Ovary (tissue), 9 donors: ENCODE measurements around the gene NEURL2. TPM values are rescaled to one million over a fixed set of nuclear protein-coding genes. Genes with fewer than 3 reads are reported as not detected.

Experiments
- DNase-seq, 5 donors: peaks; one replicate each; pipeline ENCODE4 v3.0.0-alpha.2; 2019 to 2020
- H3K27ac ChIP-seq, 2 donors: fragments of 200-600 bp; one replicate each; pipeline versions ENCODE4 v1.5.1 to v1.8.0; 2019 to 2022
- H3K27me3 ChIP-seq: fragments of 200-600 bp; one replicate; pipeline ENCODE4 v1.8.0; 2022
- H3K36me3 ChIP-seq: fragments of 200-600 bp; sonication (generic); one replicate; pipeline ENCODE4 v1.5.1; 2019
- H3K4me1 ChIP-seq: one replicate; pipeline ENCODE4 v1.8.1; 2013; ENCODE audit warnings: mild to moderate bottlenecking, moderate library complexity; ENCODE audit not compliant: insufficient read depth
- H3K4me3 ChIP-seq: fragments of 200-600 bp; sonication (generic); one replicate; pipeline ENCODE4 v1.5.1; 2017
- H3K9me3 ChIP-seq, 2 donors: fragments of 200-600 bp in 1 of 2; sonication (generic) in 1 of 2; one replicate each; pipeline versions ENCODE4 v1.5.1 to v1.8.1; 2013 to 2019; ENCODE audit warnings: mild to moderate bottlenecking in 1 of 2, moderate library complexity in 1 of 2
- CTCF ChIP-seq, 3 donors: fragments of 450-650 bp in 2 of 3; fragments of 200-600 bp in 1 of 3; IDR thresholded peaks; one replicate each; pipeline versions ENCODE4 v1.5.1 to v1.8.0; 2016 to 2022; ENCODE audit warnings: antibody characterized with exemption in 3 of 3, mild to moderate bottlenecking in 1 of 3
- EP300 ChIP-seq: sonication (generic); formaldehyde crosslinking; IDR thresholded peaks from one replicate; pipeline ENCODE4 v1.6.1; 2017; ENCODE audit warnings: antibody characterized with exemption
- POLR2A ChIP-seq: fragments of 450-650 bp; IDR thresholded peaks from one replicate; pipeline ENCODE4 v1.6.1; 2017; ENCODE audit warnings: antibody characterized with exemption, mild to moderate bottlenecking, moderate library complexity
- WGBS, 3 donors: extraction: QIAGEN DNeasy Blood & Tissue Kit in 1 of 3; methylation state at CpG; one replicate each; pipeline versions ENCODE4 v1.1.5 to v1.1.7; 2013 to 2017; 5-methylcytosine and 5-hydroxymethylcytosine counted together
- intact Hi-C, 4 donors: fragments of 100-400 bp; cut with DNase I; formaldehyde crosslinking; loops; one replicate each; pipeline versions ENCODE4 v1.11.0 to v1.15.1; 2022 to 2023
- polyA plus RNA-seq, 2 donors: library from polyadenylated mRNA; stranded (reverse); fragments of 200-250 nt in 1 of 2; fragments of 350-450 nt in 1 of 2; fragmentation: Illumina TruSeq in 1 of 2; extraction: RNeasy Lipid Tissue Mini Kit (QIAGEN cat#74804) in 1 of 2; gene quantifications; one replicate each; pipeline ENCODE4 v1.2.3, GENCODE V29; 2013 to 2014
- total RNA-seq, 7 donors: library from RNA; depleted of rRNA in 2 of 7; stranded (reverse); fragments of >200 nt in 2 of 7; fragmentation: NEBNext Ultra II Directional in 3 of 7; extraction: Animal tissue kit (Norgen Biotek cat#: 25700) in 3 of 7; gene quantifications; one replicate each; pipeline versions ENCODE4 v1.1.0 to v1.2.4, GENCODE V29; 2016 to 2023
- donor health status: DM: no; HTN: no; CAD: no; lungs with moderate emphysema.
- donor health status: DM: no; HTN: no; CAD: no.
- donor health status: Bipolar disorder and iron deficiency.
- donor health status: DM: yes; HTN: yes; CAD: no.
- donor health status: DM: no; HTN: no; CAD: no.
- donor health status: DM: yes; HTN: yes; CAD: no.

NEURL2 gene
- total and polyA plus RNA-seq, 9 donors, result 1.5 to 28.7 (median 12.3) TPM

- TF ChIP-seq CTCF (IDR thresholded peaks at IDR 0.05), result no peak
- TF ChIP-seq EP300, result no peak
- TF ChIP-seq POLR2A, result no peak
- no peaks in the 10 kb centered on the region for H3K9me3 ChIP-seq
Measured at GRCh38 chr20:45867819-45868176, 23.2 kb downstream of the NEURL2 start.

GRCh38 chr20:45867136-45867818 lies 23.7 kb downstream of the NEURL2 start:
- DNase-seq, result peak in 1 of 5 donors; percentile 17

More at GRCh38 chr20:45867819-45868176, 23.2 kb downstream of the NEURL2 start:
- Histone ChIP-seq H3K4me3 (no peak overlapping the region), H3K27ac (peak overlapping the region in 1 of 2 donors; percentile 69), H3K36me3 (no peaks in the 10 kb centered on the region), H3K4me1 (peaks cover 1% of the 10 kb centered on the region), H3K27me3 (no peaks in the 10 kb centered on the region)
- DNase-seq, result no peak
- intact Hi-C loops, result no loop called here

DNA sequence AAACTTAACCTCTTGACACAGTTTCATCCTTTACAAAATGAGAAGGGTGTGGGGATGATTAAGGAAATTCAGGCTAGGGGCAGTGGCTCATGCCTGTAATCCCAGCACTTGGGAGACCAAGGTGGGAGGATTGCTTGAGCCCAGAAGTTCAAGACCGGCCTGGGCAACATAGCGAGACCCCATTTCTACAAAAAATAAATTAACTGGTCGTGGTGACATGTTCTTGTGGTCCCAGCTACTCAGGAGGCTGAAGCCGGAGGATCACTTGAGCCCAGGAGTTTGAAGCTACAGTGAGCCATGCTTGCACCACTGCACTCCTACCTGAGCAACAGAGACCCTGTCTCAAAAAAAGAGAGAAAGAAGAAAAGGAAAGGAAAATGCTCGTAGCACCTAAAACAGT lies 24.6 kb downstream of the NEURL2 start:
- TF ChIP-seq POLR2A (no peak), CTCF (IDR thresholded peaks at IDR 0.05) (no peak), EP300 (no peak)
- 91 to 94% (median 92%) methylated on average over 5 of the region's 5 CpGs for WGBS, 3 donors
- Histone ChIP-seq H3K4me1 (peaks cover 1% of the 10 kb centered on the region), H3K27me3 (no peaks in the 10 kb centered on the region), H3K27ac (peak overlapping the region in 1 of 2 donors; percentile 69), H3K9me3 (no peaks in the 10 kb centered on the region), H3K4me3 (no peak overlapping the region), H3K36me3 (no peaks in the 10 kb centered on the region)
- peak in 1 of 5 donors; percentile 9 for DNase-seq
- intact Hi-C loops, result no loop called here

More at GRCh38 chr20:45867136-45867818, 23.7 kb downstream of the NEURL2 start:
- Histone ChIP-seq H3K36me3 (no peaks in the 10 kb centered on the region), H3K27me3 (no peaks in the 10 kb centered on the region), H3K4me1 (peaks cover 1% of the 10 kb centered on the region), H3K9me3 (no peaks in the 10 kb centered on the region), H3K4me3 (no peak overlapping the region), H3K27ac (peak overlapping the region in 1 of 2 donors; percentile 69)
- intact Hi-C loops, result no loop called here
- TF ChIP-seq CTCF (IDR thresholded peaks at IDR 0.05) (no peak), POLR2A (no peak), EP300 (no peak)
- WGBS, 3 donors, result 55 to 72% (median 66%) methylated on average over 6 of the region's 6 CpGs

- no peak overlapping the region for H3K27ac ChIP-seq
- no peak overlapping the region for H3K4me3 ChIP-seq
- no peak for TF ChIP-seq EP300
- no peak for TF ChIP-seq CTCF (IDR thresholded peaks at IDR 0.05)
- no peak for TF ChIP-seq POLR2A
- no peaks in the 10 kb centered on the region for H3K9me3 ChIP-seq
- intact Hi-C loops, result no loop called here
- no peaks in the 10 kb centered on the region for H3K27me3 ChIP-seq
- peaks cover 1% of the 10 kb centered on the region for H3K4me1 ChIP-seq
- DNase-seq, result peak in 1 of 5 donors; percentile 4
- 85 to 90% (median 87%) methylated on average over 7 of the region's 7 CpGs for WGBS, 3 donors
- H3K36me3 ChIP-seq, result no peaks in the 10 kb centered on the region
Measured at GRCh38 chr20:45863543-45864470, 27.2 kb downstream of the NEURL2 start.
